ENCODE data around the gene ZCCHC4.
A peak's percentile ranks its signal among the peaks of the same experiment; 100 is the strongest.

Gene ZCCHC4

GRCh38 chr4:25312496-25313200, at the start of gene ZCCHC4:
Gene ZCCHC4 (plus strand): TSS chr4:25312774. CDS start chr4:25312810, 36 bp downstream.
- DNase-seq, result peak; percentile 52

- DNase-seq, result no peak
These were observed 40.7 kb upstream of the ZCCHC4 start for GRCh38 chr4:25271866-25272265.

GRCh38 chr4:25280210-25280609, 32.4 kb upstream of the ZCCHC4 start:
- no peak for DNase-seq

GRCh38 chr4:25283948-25284347, 28.6 kb upstream of the ZCCHC4 start:
- no peak for DNase-seq

- no peak for DNase-seq
These were observed 28.1 kb upstream of the ZCCHC4 start for GRCh38 chr4:25284466-25284865.

- DNase-seq, result no peak
These were observed 22.0 kb upstream of the ZCCHC4 start for GRCh38 chr4:25290490-25291067.

- no peak for DNase-seq
These were observed 21.3 kb upstream of the ZCCHC4 start for GRCh38 chr4:25291158-25291733.

- no peak for DNase-seq
These were observed 14.9 kb upstream of the ZCCHC4 start for GRCh38 chr4:25297528-25298242.

GRCh38 chr4:25299476-25300203, 12.9 kb upstream of the ZCCHC4 start:
- no peak for DNase-seq

GRCh38 chr4:25301471-25301870, 11.1 kb upstream of the ZCCHC4 start:
- DNase-seq, result no peak

- DNase-seq, result no peak
These were observed 9.9 kb upstream of the ZCCHC4 start for GRCh38 chr4:25302626-25303025.

- DNase-seq, result no peak
These were observed 9.0 kb upstream of the ZCCHC4 start for GRCh38 chr4:25303578-25303977.

GRCh38 chr4:25306518-25307057, 6.0 kb upstream of the ZCCHC4 start:
- no peak for DNase-seq

- DNase-seq, result no peak
These were observed 5.0 kb upstream of the ZCCHC4 start for GRCh38 chr4:25307596-25307995.

- DNase-seq, result no peak
These were observed 4.3 kb upstream of the ZCCHC4 start for GRCh38 chr4:25308306-25308705.

GRCh38 chr4:25308761-25309160, 3.8 kb upstream of the ZCCHC4 start:
- DNase-seq, result no peak

GRCh38 chr4:25310066-25310802, 2.3 kb upstream of the ZCCHC4 start:
- DNase-seq, result no peak

GRCh38 chr4:25310803-25311166, 1.8 kb upstream of the ZCCHC4 start:
- DNase-seq, result no peak

GRCh38 chr4:25313201-25313895, 774 bp downstream of the ZCCHC4 start:
- no peak for DNase-seq

- no peak for DNase-seq
These were observed 7.8 kb downstream of the ZCCHC4 start for GRCh38 chr4:25320336-25320735.

- DNase-seq, result no peak
These were observed 8.2 kb downstream of the ZCCHC4 start for GRCh38 chr4:25320773-25321172.

GRCh38 chr4:25321703-25322102, 9.1 kb downstream of the ZCCHC4 start:
- no peak for DNase-seq

Measured in NCI-H1694 treated with DMSO at 0.1 percent for 48 hours (cell line).